Fibroblast of lung (primary cell): ENCODE data around the gene CHN2. TPM values are rescaled to one million over a fixed set of nuclear protein-coding genes. Genes with fewer than 3 reads are reported as not detected.

Source experiments
- DNase-seq, 2 donors: peaks; one replicate each; pipeline versions ENCODE4 v3.0.0 to v3.0.0-alpha.2; 2010; ENCODE audit warnings: low read depth in 2 of 2
- H2AFZ ChIP-seq: 2 replicates; pipeline ENCODE4 v1.5.1; 2012; ENCODE audit warnings: low read length, control low read depth, inconsistent platforms
- H3K27ac ChIP-seq: 2 replicates; pipeline ENCODE4 v1.5.1; 2011; ENCODE audit warnings: low read length, control low read depth; ENCODE audit not compliant: insufficient read depth
- H3K27me3 ChIP-seq: 2 replicates; pipeline ENCODE4 v1.5.1; 2011; ENCODE audit warnings: mild to moderate bottlenecking, low read length; ENCODE audit not compliant: control insufficient read depth, insufficient read depth
- H3K36me3 ChIP-seq: 2 replicates; pipeline ENCODE4 v1.5.1; 2011; ENCODE audit warnings: low read length; ENCODE audit not compliant: control insufficient read depth, insufficient read depth
- H3K4me1 ChIP-seq: 2 replicates; pipeline ENCODE4 v1.5.1; 2011; ENCODE audit warnings: low read length; ENCODE audit not compliant: control insufficient read depth, insufficient read depth; ENCODE audit errors: extremely low read depth
- H3K4me2 ChIP-seq: 2 replicates; pipeline ENCODE4 v1.5.1; 2011; ENCODE audit warnings: low read length, control low read depth; ENCODE audit not compliant: insufficient read depth; ENCODE audit errors: extremely low read depth
- H3K4me3 ChIP-seq, 4 experiments: fragments of 200-600 bp in 1 of 4; sonication (generic) in 1 of 4; replicated peaks in 1 of 4; 2 replicates each; pipeline ENCODE4 v1.5.1; 2011 to 2016; ENCODE audit warnings: low read length in 4 of 4, low read depth in 3 of 4, mild to moderate bottlenecking in 3 of 4, control low read depth in 2 of 4, inconsistent platforms in 1 of 4, mixed read lengths in 1 of 4; ENCODE audit not compliant: insufficient read depth in 1 of 4; ENCODE audit errors: control extremely low read depth in 1 of 4
- H3K79me2 ChIP-seq: 2 replicates; pipeline ENCODE4 v1.5.1; 2012; ENCODE audit warnings: mild to moderate bottlenecking, low read length, inconsistent platforms; ENCODE audit not compliant: control insufficient read depth, insufficient read depth
- H3K9ac ChIP-seq: 2 replicates; pipeline ENCODE4 v1.5.1; 2011; ENCODE audit warnings: mild to moderate bottlenecking, low read length, control low read depth; ENCODE audit not compliant: insufficient read depth
- H3K9me3 ChIP-seq: 2 replicates; pipeline ENCODE4 v1.5.1; 2012; ENCODE audit warnings: low read depth, low read length; ENCODE audit not compliant: control insufficient read depth, insufficient read depth
- H4K20me1 ChIP-seq: 2 replicates; pipeline ENCODE4 v1.5.1; 2011; ENCODE audit warnings: low read length; ENCODE audit not compliant: control insufficient read depth, insufficient read depth; ENCODE audit errors: extremely low read depth
- CTCF ChIP-seq, 2 donors: IDR thresholded peaks in 1 of 2; conservative IDR thresholded peaks in 1 of 2; 1 replicate in 1 of 2; 2 replicates in 1 of 2; pipeline ENCODE4 v1.5.1; 2011 to 2012; ENCODE audit warnings: low read length in 2 of 2, control low read depth in 1 of 2, inconsistent platforms in 1 of 2, low read depth in 1 of 2, mild to moderate bottlenecking in 1 of 2
- EZH2 ChIP-seq: IDR thresholded peaks from 2 replicates; pipeline ENCODE4 v1.5.1; 2012; ENCODE audit warnings: low read length, control low read depth, mild to moderate bottlenecking; ENCODE audit errors: missing control alignments
- polyA plus RNA-seq, 2 donors: library from polyadenylated mRNA; depleted of rRNA in 1 of 2; stranded (reverse) in 1 of 2; unstranded in 1 of 2; fragments of >200 nt; gene quantifications; 2 replicates each; pipeline ENCODE4 v1.2.1, GENCODE V29; 2011 to 2012; ENCODE audit warnings: missing spikeins in 1 of 2
- total RNA-seq: library from RNA; depleted of rRNA; stranded (reverse); fragments of >200 nt; gene quantifications from 2 replicates; pipeline ENCODE4 v1.2.1, GENCODE V29; 2014

The CHN2 gene
- total and polyA plus RNA-seq, 2 donors (not counting 1 experiment from before 2014, with no cell fraction given) = 0.33 to 0.53 TPM

DNA sequence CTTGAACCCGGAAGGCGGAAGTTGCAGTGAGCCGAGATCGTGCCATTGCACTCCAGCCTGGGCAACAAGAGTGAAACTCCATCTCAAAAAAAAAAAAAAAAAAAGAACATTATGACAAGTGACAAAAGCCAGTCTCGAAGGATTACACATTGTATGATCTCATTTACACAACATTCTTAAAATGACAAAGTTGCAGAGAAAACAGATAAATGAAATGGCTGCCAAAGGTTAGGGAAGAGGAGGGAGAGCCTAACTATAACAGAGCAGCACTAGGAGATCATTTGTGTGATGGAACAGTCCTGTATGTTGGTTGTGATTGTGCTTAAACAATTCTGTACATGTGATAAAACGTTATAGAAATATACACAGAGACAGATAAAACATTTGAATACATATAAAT, 32.0 kb upstream of the CHN2 start:
- H3K4me2 ChIP-seq = no peak overlapping the region
- no peaks in the 10 kb centered on the region for H3K79me2 ChIP-seq
- no peaks in the 10 kb centered on the region for H3K27me3 ChIP-seq
- no peaks in the 10 kb centered on the region for H4K20me1 ChIP-seq
- H3K27ac ChIP-seq = no peak overlapping the region
- no peak for TF ChIP-seq CTCF (conservative IDR thresholded peaks at IDR 0.05 in 1 of 2, IDR thresholded peaks at IDR 0.05 in 1 of 2; ENCODE audit: low read depth in 1 of 2, low read length in 2 of 2)
- TF ChIP-seq EZH2 = no peak
- no peaks in the 10 kb centered on the region for H3K9me3 ChIP-seq
- no peaks in the 10 kb centered on the region for H3K36me3 ChIP-seq
- H3K4me3 ChIP-seq = no peak overlapping the region
- DNase-seq = no peak
- H3K4me1 ChIP-seq = no peaks in the 10 kb centered on the region
- H2AFZ ChIP-seq = no peak overlapping the region
- no peak overlapping the region for H3K9ac ChIP-seq

- Histone ChIP-seq H3K79me2 (no peaks in the 10 kb centered on the region), H2AFZ (no peak overlapping the region), H3K4me3 (no peak overlapping the region), H3K9ac (no peak overlapping the region), H3K9me3 (no peaks in the 10 kb centered on the region), H3K27me3 (no peaks in the 10 kb centered on the region), H3K27ac (no peak overlapping the region), H3K36me3 (no peaks in the 10 kb centered on the region), H3K4me1 (no peaks in the 10 kb centered on the region), H4K20me1 (no peaks in the 10 kb centered on the region), H3K4me2 (no peak overlapping the region)
- no peak for DNase-seq
- TF ChIP-seq CTCF (conservative IDR thresholded peaks at IDR 0.05 in 1 of 2, IDR thresholded peaks at IDR 0.05 in 1 of 2; ENCODE audit: low read depth in 1 of 2, low read length in 2 of 2) = no peak
These were observed 30.7 kb upstream of the CHN2 start for GRCh38 chr7:29163854-29164253.

GRCh38 chr7:29167721-29168120, 26.9 kb upstream of the CHN2 start:
- DNase-seq = no peak
- H3K36me3 ChIP-seq = no peaks in the 10 kb centered on the region
- no peak overlapping the region for H3K27ac ChIP-seq
- H3K4me1 ChIP-seq = no peaks in the 10 kb centered on the region
- H3K9ac ChIP-seq = no peak overlapping the region
- H3K4me2 ChIP-seq = no peak overlapping the region
- TF ChIP-seq CTCF (conservative IDR thresholded peaks at IDR 0.05 in 1 of 2, IDR thresholded peaks at IDR 0.05 in 1 of 2; ENCODE audit: low read depth in 1 of 2, low read length in 2 of 2) = no peak
- TF ChIP-seq EZH2 = no peak
- no peak overlapping the region for H2AFZ ChIP-seq
- H3K27me3 ChIP-seq = no peaks in the 10 kb centered on the region
- no peaks in the 10 kb centered on the region for H3K79me2 ChIP-seq
- H4K20me1 ChIP-seq = no peaks in the 10 kb centered on the region
- no peak overlapping the region for H3K4me3 ChIP-seq
- H3K9me3 ChIP-seq = no peaks in the 10 kb centered on the region
